ENCODE data around the gene DGKD. TPM values are rescaled to one million over a fixed set of nuclear protein-coding genes. Genes with fewer than 3 reads are reported as not detected.
"Not testable (repeated sequence)": the region's sequence is repeated elsewhere in the genome, so short reads cannot be mapped to it uniquely, and the experiment has no call there.

Gene DGKD
- total and polyA plus RNA-seq, 2 donors from 2014 or later = 2.6 to 32.3 TPM

- DNase-seq (no peak), FAIRE-seq (no peak)
- no peaks in the 10 kb centered on the region for H3K4me1 ChIP-seq (ENCODE audit: control insufficient read depth in 2 of 3, insufficient read depth in 2 of 3, low read depth in 1 of 3, low read length in 3 of 3)
- H3K9ac ChIP-seq (ENCODE audit: low read length in 3 of 3) = no peak overlapping the region
- intact Hi-C loops (cut with DNase I) = no loop called here
- no peaks in the 10 kb centered on the region for H3K36me3 ChIP-seq (ENCODE audit: control insufficient read depth in 2 of 3, insufficient read depth in 3 of 3, low read length in 3 of 3)
- H3K27me3 ChIP-seq (ENCODE audit: control insufficient read depth, insufficient read depth, low read length) = no peaks in the 10 kb centered on the region
- no peak for TF ChIP-seq CTCF (IDR thresholded peaks at IDR 0.05; ENCODE audit: borderline replicate concordance, extremely low read depth, insufficient read depth)
- no peak overlapping the region for H3K27ac ChIP-seq (ENCODE audit: low read depth in 2 of 2, low read length in 2 of 2)
- no peak overlapping the region for H3K4me3 ChIP-seq (ENCODE audit: low read length in 3 of 3)
- no peaks in the 10 kb centered on the region for H3K9me3 ChIP-seq (ENCODE audit: control insufficient read depth in 2 of 3, insufficient read depth in 1 of 3, low read length in 3 of 3)
Observed at GRCh38 chr2:233329489-233330135, 24.7 kb upstream of the DGKD start.

GRCh38 chr2:233331536-233331935 is 22.8 kb upstream of the DGKD start:
- H3K4me3 ChIP-seq (ENCODE audit: low read length in 3 of 3) = no peak overlapping the region
- no peak overlapping the region for H3K27ac ChIP-seq (ENCODE audit: low read depth in 2 of 2, low read length in 2 of 2)
- TF ChIP-seq CTCF (IDR thresholded peaks at IDR 0.05; ENCODE audit: borderline replicate concordance, extremely low read depth, insufficient read depth) = no peak
- H3K36me3 ChIP-seq (ENCODE audit: control insufficient read depth in 2 of 3, insufficient read depth in 3 of 3, low read length in 3 of 3) = no peaks in the 10 kb centered on the region
- FAIRE-seq = no peak
- intact Hi-C loops (cut with DNase I) = no loop called here
- H3K4me1 ChIP-seq (ENCODE audit: control insufficient read depth in 2 of 3, insufficient read depth in 2 of 3, low read depth in 1 of 3, low read length in 3 of 3) = no peaks in the 10 kb centered on the region
- peak in 3 of 5 donors; percentile 13 to 82 (median 42) for DNase-seq
- no peak overlapping the region for H3K9ac ChIP-seq (ENCODE audit: low read length in 3 of 3)
- H3K9me3 ChIP-seq (ENCODE audit: control insufficient read depth in 2 of 3, insufficient read depth in 1 of 3, low read length in 3 of 3) = no peaks in the 10 kb centered on the region
- H3K27me3 ChIP-seq (ENCODE audit: control insufficient read depth, insufficient read depth, low read length) = no peaks in the 10 kb centered on the region

GRCh38 chr2:233332125-233332524 is 22.2 kb upstream of the DGKD start:
- H3K27me3 ChIP-seq (ENCODE audit: control insufficient read depth, insufficient read depth, low read length) = no peaks in the 10 kb centered on the region
- H3K36me3 ChIP-seq (ENCODE audit: control insufficient read depth in 2 of 3, insufficient read depth in 3 of 3, low read length in 3 of 3) = no peaks in the 10 kb centered on the region
- no peak overlapping the region for H3K9ac ChIP-seq (ENCODE audit: low read length in 3 of 3)
- no peaks in the 10 kb centered on the region for H3K9me3 ChIP-seq (ENCODE audit: control insufficient read depth in 2 of 3, insufficient read depth in 1 of 3, low read length in 3 of 3)
- H3K4me1 ChIP-seq (ENCODE audit: control insufficient read depth in 2 of 3, insufficient read depth in 2 of 3, low read depth in 1 of 3, low read length in 3 of 3) = no peaks in the 10 kb centered on the region
- H3K4me3 ChIP-seq (ENCODE audit: low read length in 3 of 3) = no peak overlapping the region
- FAIRE-seq (no peak), DNase-seq (no peak)
- peak overlapping the region in 1 of 2 donors; percentile 51 for H3K27ac ChIP-seq (ENCODE audit: low read depth in 2 of 2, low read length in 2 of 2)
- no peak for TF ChIP-seq CTCF (IDR thresholded peaks at IDR 0.05; ENCODE audit: borderline replicate concordance, extremely low read depth, insufficient read depth)
- intact Hi-C loops (cut with DNase I) = no loop called here

GRCh38 chr2:233334915-233335314 is 19.4 kb upstream of the DGKD start:
- no peak for DNase-seq
- H3K4me1 ChIP-seq (ENCODE audit: control insufficient read depth in 2 of 3, insufficient read depth in 2 of 3, low read depth in 1 of 3, low read length in 3 of 3) = no peaks in the 10 kb centered on the region

GRCh38 chr2:233336091-233336490 is 18.2 kb upstream of the DGKD start:
- FAIRE-seq = not testable (repeated sequence)

More at GRCh38 chr2:233334915-233335314, 19.4 kb upstream of the DGKD start:
- H3K27ac ChIP-seq (ENCODE audit: low read depth in 2 of 2, low read length in 2 of 2) = no peak overlapping the region
- no peak overlapping the region for H3K4me3 ChIP-seq (ENCODE audit: low read length in 3 of 3)
- no peak overlapping the region for H3K9ac ChIP-seq (ENCODE audit: low read length in 3 of 3)
- no peaks in the 10 kb centered on the region for H3K27me3 ChIP-seq (ENCODE audit: control insufficient read depth, insufficient read depth, low read length)
- H3K36me3 ChIP-seq (ENCODE audit: control insufficient read depth in 2 of 3, insufficient read depth in 3 of 3, low read length in 3 of 3) = no peaks in the 10 kb centered on the region
- no peak for TF ChIP-seq CTCF (IDR thresholded peaks at IDR 0.05; ENCODE audit: borderline replicate concordance, extremely low read depth, insufficient read depth)
- intact Hi-C loops (cut with DNase I) = no loop called here
- no peaks in the 10 kb centered on the region for H3K9me3 ChIP-seq (ENCODE audit: control insufficient read depth in 2 of 3, insufficient read depth in 1 of 3, low read length in 3 of 3)
- FAIRE-seq = no peak

More at GRCh38 chr2:233336091-233336490, 18.2 kb upstream of the DGKD start:
- H3K4me3 ChIP-seq (ENCODE audit: low read length in 3 of 3); H3K27ac ChIP-seq (ENCODE audit: low read depth in 2 of 2, low read length in 2 of 2); H3K36me3 ChIP-seq (ENCODE audit: control insufficient read depth in 2 of 3, insufficient read depth in 3 of 3, low read length in 3 of 3); H3K27me3 ChIP-seq (ENCODE audit: control insufficient read depth, insufficient read depth, low read length); H3K4me1 ChIP-seq (ENCODE audit: control insufficient read depth in 2 of 3, insufficient read depth in 2 of 3, low read depth in 1 of 3, low read length in 3 of 3); H3K9ac ChIP-seq (ENCODE audit: low read length in 3 of 3); DNase-seq; intact Hi-C loops (cut with DNase I); H3K9me3 ChIP-seq (ENCODE audit: control insufficient read depth in 2 of 3, insufficient read depth in 1 of 3, low read length in 3 of 3): not testable (repeated sequence)

Data from kidney (tissue), 14 donors.